Activated CD8-positive, alpha-beta T cell treated with anti-CD3 and anti-CD28 coated beads for 36 hours (primary cell): ENCODE data around the gene DSE. TPM values are rescaled to one million over a fixed set of nuclear protein-coding genes. Genes with fewer than 3 reads are reported as not detected.

Experiments used
- ATAC-seq: fragments of 200-7000 bp; cut with Tn5 transposase; one replicate; pipeline ENCODE4 v1.10.0; 2021; ENCODE audit warnings: mild to moderate bottlenecking, moderate library complexity
- CTCF ChIA-PET: fragments of 350-600 bp; sonication (Branson Sonifier 250); formaldehyde crosslinking; loops from one replicate; lab custom pipeline; 2021; ENCODE audit warnings: antibody characterized with exemption; lab: Charles Lee
- POLR2A ChIA-PET: fragments of 350-600 bp; sonication (Branson Sonifier 250); formaldehyde crosslinking; loops from one replicate; lab custom pipeline; 2021; ENCODE audit warnings: antibody characterized with exemption; lab: Charles Lee
- DNase-seq: peaks from one replicate; pipeline ENCODE4 v3.0.0-alpha.2; 2020
- H3K27ac Mint-ChIP-seq: one replicate; pipeline ENCODE4 v1.8.0; 2021; ENCODE audit warnings: mild to moderate bottlenecking, mixed read lengths
- H3K27me3 Mint-ChIP-seq: one replicate; pipeline ENCODE4 v1.8.0; 2021; ENCODE audit warnings: mixed read lengths
- H3K36me3 Mint-ChIP-seq: one replicate; pipeline ENCODE4 v1.8.0; 2021; ENCODE audit warnings: low read depth, mixed read lengths
- H3K4me1 Mint-ChIP-seq: one replicate; pipeline ENCODE4 v1.8.0; 2021; ENCODE audit warnings: low read depth, mixed read lengths
- H3K4me3 Mint-ChIP-seq: one replicate; pipeline ENCODE4 v1.8.0; 2021; ENCODE audit warnings: mild to moderate bottlenecking, moderate library complexity, mixed read lengths
- H3K9me3 Mint-ChIP-seq: one replicate; pipeline ENCODE4 v1.8.0; 2021; ENCODE audit warnings: mixed read lengths
- CTCF ChIP-seq: fragments of 200-600 bp; IDR thresholded peaks from one replicate; pipeline ENCODE4 v1.8.0; 2022; ENCODE audit warnings: antibody characterized with exemption, mild to moderate bottlenecking
- intact Hi-C: fragments of 100-400 bp; cut with micrococcal nuclease; formaldehyde crosslinking; loops from one replicate; pipeline ENCODE4 v1.10.0; 2022
- total RNA-seq, 2 experiments: library from RNA; stranded (reverse); gene quantifications; one replicate each; pipeline ENCODE4 v1.2.3, GENCODE V29; 2021

DSE gene
- total RNA-seq, 2 experiments from 2014 or later, result 5.3 to 5.4 TPM

- no peak for DNase-seq
- CTCF ChIA-PET, result interaction anchor here (1.0 kb wide), 1 partner anchor 24 kb away, joined by 3 read pairs; no protein-coding TSS in a partner anchor
- POLR2A ChIA-PET, result interaction anchor here (1.1 kb wide), 1 partner anchor 68 kb away, joined by 3 read pairs; no protein-coding TSS in a partner anchor
- Mint-ChIP-seq H3K27ac (no peak overlapping the region), H3K27me3 (no peaks in the 10 kb centered on the region), H3K36me3 (no peaks in the 10 kb centered on the region), H3K4me1 (no peaks in the 10 kb centered on the region), H3K9me3 (no peaks in the 10 kb centered on the region), H3K4me3 (no peak overlapping the region)
- TF ChIP-seq CTCF, result no peak
- intact Hi-C loops, result no loop called here
- no peak for ATAC-seq
Measured at GRCh38 chr6:116352515-116353471, 18.0 kb upstream of the DSE start.

GRCh38 chr6:116354236-116354635 lies 16.5 kb upstream of the DSE start:
- Mint-ChIP-seq H3K27me3 (no peaks in the 10 kb centered on the region), H3K4me3 (no peak overlapping the region)
- CTCF ChIA-PET, result no interaction called here

GRCh38 chr6:116355796-116356195 lies 15.0 kb upstream of the DSE start:
- intact Hi-C loops, result no loop called here
- no peak for TF ChIP-seq CTCF
- no peaks in the 10 kb centered on the region for H3K36me3 Mint-ChIP-seq
- H3K27ac Mint-ChIP-seq, result no peak overlapping the region
- POLR2A ChIA-PET, result no interaction called here
- no peak for ATAC-seq
- H3K27me3 Mint-ChIP-seq, result no peaks in the 10 kb centered on the region
- H3K4me1 Mint-ChIP-seq, result no peaks in the 10 kb centered on the region
- DNase-seq, result no peak
- no peak overlapping the region for H3K4me3 Mint-ChIP-seq
- CTCF ChIA-PET, result interaction anchor here (0.8 to 0.9 kb wide), 2 partner anchors 13 to 26 kb away, joined by 3 read pairs; no protein-coding TSS in a partner anchor
- no peaks in the 10 kb centered on the region for H3K9me3 Mint-ChIP-seq

More at GRCh38 chr6:116354236-116354635, 16.5 kb upstream of the DSE start:
- intact Hi-C loops, result no loop called here
- no peak for TF ChIP-seq CTCF
- H3K36me3 Mint-ChIP-seq, result no peaks in the 10 kb centered on the region
- H3K4me1 Mint-ChIP-seq, result no peaks in the 10 kb centered on the region
- DNase-seq (no peak), ATAC-seq (no peak)
- POLR2A ChIA-PET, result interaction anchor here (1.1 kb wide), 1 partner anchor 67 kb away, joined by 3 read pairs; no protein-coding TSS in a partner anchor
- no peaks in the 10 kb centered on the region for H3K9me3 Mint-ChIP-seq
- no peak overlapping the region for H3K27ac Mint-ChIP-seq

GRCh38 chr6:116359131-116359530 lies 11.6 kb upstream of the DSE start:
- no peak overlapping the region for H3K27ac Mint-ChIP-seq
- ChIA-PET CTCF (interaction anchor here (0.5 to 1.3 kb wide), 2 partner anchors 71 to 90 kb away, joined by 3 to 7 read pairs; no protein-coding TSS in a partner anchor), POLR2A (no interaction called here)
- intact Hi-C loops, result no loop called here
- H3K4me1 Mint-ChIP-seq, result no peaks in the 10 kb centered on the region
- H3K9me3 Mint-ChIP-seq, result no peaks in the 10 kb centered on the region
- no peak overlapping the region for H3K4me3 Mint-ChIP-seq
- H3K36me3 Mint-ChIP-seq, result no peaks in the 10 kb centered on the region
- no peak for TF ChIP-seq CTCF
- ATAC-seq (no peak), DNase-seq (no peak)
- H3K27me3 Mint-ChIP-seq, result no peaks in the 10 kb centered on the region

GRCh38 chr6:116359835-116360234 lies 10.9 kb upstream of the DSE start:
- no peak for ATAC-seq
- DNase-seq, result no peak
- Mint-ChIP-seq H3K4me1 (no peaks in the 10 kb centered on the region), H3K9me3 (no peaks in the 10 kb centered on the region), H3K36me3 (no peaks in the 10 kb centered on the region), H3K27me3 (no peaks in the 10 kb centered on the region), H3K4me3 (no peak overlapping the region), H3K27ac (no peak overlapping the region)
- ChIA-PET POLR2A (no interaction called here), CTCF (interaction anchor here (1.3 to 1.5 kb wide), 3 partner anchors 11 to 72 kb away, joined by 3 to 7 read pairs (median 3); no protein-coding TSS in a partner anchor)
- TF ChIP-seq CTCF, result no peak
- intact Hi-C loops, result no loop called here
